Stimulated activated CD8-positive, alpha-beta memory T cell treated with anti-CD3 and anti-CD28 coated beads, Interleukin-15, amount 100 ng/mL, for 1 hour (primary cell): ENCODE measurements around the gene ABCA3.
"Not testable (repeated sequence)": the region's sequence is repeated elsewhere in the genome, so short reads cannot be mapped to it uniquely, and the experiment has no call there.

Experiments used
- DNase-seq: peaks from one replicate; pipeline ENCODE4 v3.0.0-alpha.2; 2020; ENCODE audit warnings: low read depth

The ABCA3 gene

GRCh38 chr16:2280981-2281542 lies 59.5 kb downstream of the ABCA3 start:
- no peak for DNase-seq

GRCh38 chr16:2280461-2280860 lies 60.1 kb downstream of the ABCA3 start:
- no peak for DNase-seq

- no peak for DNase-seq
Observed at GRCh38 chr16:2278956-2279800, 61.4 kb downstream of the ABCA3 start.

GRCh38 chr16:2278272-2278608 lies 62.3 kb downstream of the ABCA3 start:
- no peak for DNase-seq

- DNase-seq, result no peak
Observed at GRCh38 chr16:2277466-2278271, 62.9 kb downstream of the ABCA3 start.

- no peak for DNase-seq
Observed at GRCh38 chr16:2276368-2277195, 63.9 kb downstream of the ABCA3 start.

- DNase-seq, result no peak
Observed at GRCh38 chr16:2275476-2276367, 64.8 kb downstream of the ABCA3 start.

GRCh38 chr16:2273931-2274330 lies 66.6 kb downstream of the ABCA3 start:
- no peak for DNase-seq

GRCh38 chr16:2273484-2273883 lies 67.0 kb downstream of the ABCA3 start:
- DNase-seq, result no peak

GRCh38 chr16:2271848-2272461 lies 68.6 kb downstream of the ABCA3 start:
- no peak for DNase-seq

- DNase-seq, result no peak
Observed at GRCh38 chr16:2270588-2271470, 69.7 kb downstream of the ABCA3 start.

GRCh38 chr16:2270070-2270462 lies 70.5 kb downstream of the ABCA3 start:
- no peak for DNase-seq

GRCh38 chr16:2267913-2268666 lies 72.4 kb downstream of the ABCA3 start, which contains the start of gene RNPS1:
Gene RNPS1, minus strand, starts transcription at chr16:2268126. Its CDS starts 3,483 bp downstream, at chr16:2264643.
- DNase-seq, result peak; percentile 94

GRCh38 chr16:2267505-2267912 lies 73.0 kb downstream of the ABCA3 start:
- DNase-seq, result not testable (repeated sequence)

- DNase-seq, result not testable (repeated sequence)
Observed at GRCh38 chr16:2266887-2267286, 73.6 kb downstream of the ABCA3 start.

GRCh38 chr16:2263026-2263425 lies 77.5 kb downstream of the ABCA3 start:
- DNase-seq, result not testable (repeated sequence)

GRCh38 chr16:2260250-2260649 lies 80.3 kb downstream of the ABCA3 start:
- no peak for DNase-seq

- not testable (repeated sequence) for DNase-seq
Observed at GRCh38 chr16:2258530-2258929, 82.0 kb downstream of the ABCA3 start.

- no peak for DNase-seq
Observed at GRCh38 chr16:2257726-2258125, 82.8 kb downstream of the ABCA3 start.
